Stimulated activated CD4-positive, alpha-beta T cell treated with anti-CD3 and anti-CD28 coated beads, Interleukin-1b, Interleukin-23, amount 100 ng/mL, for 48 hours (primary cell): ENCODE results near the gene PXT1.

ENCODE experiments used
- DNase-seq: peaks from one replicate; pipeline ENCODE4 v3.0.0-alpha.2; 2020

The PXT1 gene

DNA sequence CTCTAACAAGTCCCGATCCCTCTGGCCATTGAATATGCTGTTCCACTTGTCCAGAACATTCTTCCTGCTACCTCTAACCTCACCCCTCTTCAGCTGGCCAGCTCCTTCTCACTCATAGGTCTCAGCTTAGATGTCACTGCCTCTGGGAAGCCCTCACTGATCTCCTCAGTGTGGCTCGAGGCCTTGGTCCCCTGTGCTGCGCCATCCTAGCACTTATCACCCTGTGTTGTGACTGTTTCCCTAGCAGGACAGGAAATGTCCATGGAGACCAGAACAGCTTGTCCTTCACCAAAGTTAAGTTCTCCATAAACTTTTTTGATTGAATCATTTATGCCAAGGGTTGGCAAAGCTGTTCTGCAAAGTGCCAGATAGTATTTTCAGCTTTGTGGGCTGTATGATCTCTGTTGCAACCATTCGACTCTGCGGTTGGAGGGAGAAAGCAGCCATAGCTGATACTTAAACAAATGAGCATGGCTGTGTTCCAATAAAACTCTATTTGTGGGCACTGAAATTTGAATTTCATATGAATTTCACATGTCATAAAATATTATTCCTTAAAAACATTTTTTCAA is 99.5 kb downstream of the PXT1 start:
- no peak for DNase-seq

GRCh38 chr6:36340618-36341454 is 101.8 kb downstream of the PXT1 start:
- DNase-seq, result peak; percentile 65
